Karpas-422 (cell line): ENCODE results near the gene SATB2. TPM values are rescaled to one million over a fixed set of nuclear protein-coding genes. Genes with fewer than 3 reads are reported as not detected.

Source experiments
- DNase-seq: peaks from one replicate; pipeline ENCODE4 v3.0.0-alpha.2; 2015
- H2AFZ ChIP-seq: fragments of 200-600 bp; sonication (generic); 2 replicates; pipeline ENCODE4 v1.6.1; 2014; ENCODE audit warnings: antibody characterized with exemption, low read length, mixed read lengths
- H3K27ac ChIP-seq: fragments of 200-600 bp; sonication (generic); 2 replicates; pipeline ENCODE4 v1.5.1; 2014; ENCODE audit warnings: mild to moderate bottlenecking, low read length, moderate library complexity
- H3K27me3 ChIP-seq: fragments of 200-600 bp; sonication (generic); 2 replicates; pipeline ENCODE4 v1.6.1; 2014; ENCODE audit warnings: low read length, mixed read lengths
- H3K36me3 ChIP-seq: fragments of 200-600 bp; sonication (generic); 2 replicates; pipeline ENCODE4 v1.6.1; 2014; ENCODE audit warnings: low read length, mixed read lengths; ENCODE audit not compliant: insufficient read depth
- H3K4me1 ChIP-seq: fragments of 200-600 bp; sonication (generic); 2 replicates; pipeline ENCODE4 v1.6.1; 2014; ENCODE audit warnings: mild to moderate bottlenecking, low read length, mixed read lengths
- H3K4me2 ChIP-seq: fragments of 200-600 bp; sonication (generic); 2 replicates; pipeline ENCODE4 v1.6.1; 2014; ENCODE audit warnings: low read length, low read depth, mild to moderate bottlenecking; ENCODE audit not compliant: poor library complexity, severe bottlenecking
- H3K4me3 ChIP-seq: fragments of 200-600 bp; sonication (generic); 2 replicates; pipeline ENCODE4 v1.5.1; 2014; ENCODE audit warnings: mild to moderate bottlenecking, antibody characterized with exemption, low read length, mixed read lengths
- H3K79me2 ChIP-seq: fragments of 200-600 bp; sonication (generic); 2 replicates; pipeline ENCODE4 v1.6.1; 2014; ENCODE audit warnings: mild to moderate bottlenecking, low read length, mixed read lengths
- H3K9ac ChIP-seq: fragments of 200-600 bp; sonication (generic); 2 replicates; pipeline ENCODE4 v1.6.0; 2014; ENCODE audit warnings: low read length
- H3K9me2 ChIP-seq: fragments of 200-600 bp; sonication (generic), shearing (Covaris generic); replicated peaks from 2 replicates; pipeline ENCODE4 v1.6.0; 2014; ENCODE audit warnings: mild to moderate bottlenecking, low read length, moderate library complexity; ENCODE audit not compliant: insufficient read depth
- H3K9me3 ChIP-seq: fragments of 300-700, 200-600 bp; sonication (generic); 2 replicates; pipeline ENCODE4 v1.6.1; 2014; ENCODE audit warnings: low read length, mixed read lengths
- H4K20me1 ChIP-seq: fragments of 200-600 bp; sonication (generic); 2 replicates; pipeline ENCODE4 v1.6.1; 2014; ENCODE audit warnings: mild to moderate bottlenecking, antibody characterized with exemption, low read length, low read depth; ENCODE audit not compliant: insufficient read depth
- total RNA-seq: library from RNA; depleted of rRNA; stranded (reverse); fragments of >200 nt; shearing (Covaris generic); gene quantifications from 2 replicates; pipeline ENCODE4 v1.2.3, GENCODE V29; 2014; ENCODE audit warnings: low replicate concordance

The SATB2 gene
- total RNA-seq, 1 experiment from 2014 or later, result 5.7 TPM

DNA sequence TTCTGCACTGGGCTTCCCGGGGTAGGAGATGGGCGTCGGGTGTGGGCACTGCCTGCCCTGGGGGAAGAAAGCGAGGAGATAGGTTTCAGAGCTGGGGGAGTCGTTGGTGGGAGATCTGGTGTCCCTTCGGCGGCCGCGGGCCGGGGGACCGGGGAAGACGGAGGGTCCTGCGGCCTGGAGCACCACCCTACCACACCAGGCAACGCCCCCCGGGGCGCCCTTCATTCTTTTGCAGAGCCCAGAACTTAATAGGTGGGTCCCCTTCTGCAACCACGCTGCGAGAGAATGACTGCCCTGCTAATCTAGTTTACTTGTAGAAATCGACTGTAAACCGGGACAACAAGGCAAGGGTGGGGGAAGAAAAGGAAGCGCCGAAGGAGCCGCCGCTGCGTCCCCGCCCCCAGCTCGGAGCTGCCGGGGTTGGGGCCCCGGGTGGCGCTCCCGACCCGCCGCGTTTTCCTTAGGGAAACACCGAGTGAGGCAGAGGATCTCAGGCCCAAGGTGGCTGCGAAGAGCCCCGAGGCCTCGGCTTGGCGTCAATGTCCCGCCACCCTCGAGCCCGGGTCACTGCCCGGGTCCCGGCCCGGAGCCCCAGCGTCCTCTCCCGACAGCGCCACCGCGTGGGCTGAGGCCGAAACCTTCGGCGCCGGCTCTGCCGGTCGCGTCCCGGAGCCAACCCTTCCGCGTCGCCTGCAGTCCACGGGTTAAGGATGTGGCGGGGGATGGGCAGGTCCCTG, 5.4 kb upstream of the SATB2 start:
- Histone ChIP-seq H3K9me2 (no peaks in the 10 kb centered on the region), H3K27ac (no peak overlapping the region), H3K36me3 (no peaks in the 10 kb centered on the region), H3K9me3 (no peaks in the 10 kb centered on the region), H3K4me2 (no peak overlapping the region), H3K9ac (no peak overlapping the region), H3K4me1 (peaks cover 19% of the 10 kb centered on the region), H3K4me3 (no peak overlapping the region), H4K20me1 (no peaks in the 10 kb centered on the region), H3K27me3 (no peaks in the 10 kb centered on the region), H3K79me2 (no peaks in the 10 kb centered on the region), H2AFZ (no peak overlapping the region)
- DNase-seq, result peak; percentile 54

- Histone ChIP-seq H3K27me3 (no peaks in the 10 kb centered on the region), H4K20me1 (no peaks in the 10 kb centered on the region), H3K4me1 (peaks cover 19% of the 10 kb centered on the region), H3K79me2 (no peaks in the 10 kb centered on the region), H3K9me3 (no peaks in the 10 kb centered on the region), H3K4me3 (no peak overlapping the region), H3K36me3 (no peaks in the 10 kb centered on the region), H3K9me2 (no peaks in the 10 kb centered on the region), H3K27ac (no peak overlapping the region), H2AFZ (no peak overlapping the region), H3K4me2 (no peak overlapping the region), H3K9ac (no peak overlapping the region)
- no peak for DNase-seq
Measured at GRCh38 chr2:199462347-199462955, 4.7 kb upstream of the SATB2 start.

- H4K20me1 ChIP-seq, result no peaks in the 10 kb centered on the region
- DNase-seq, result no peak
- H3K9me2 ChIP-seq, result no peaks in the 10 kb centered on the region
- H2AFZ ChIP-seq, result no peak overlapping the region
- no peaks in the 10 kb centered on the region for H3K27me3 ChIP-seq
- H3K27ac ChIP-seq, result no peak overlapping the region
- no peak overlapping the region for H3K4me3 ChIP-seq
- H3K9me3 ChIP-seq, result no peaks in the 10 kb centered on the region
- no peaks in the 10 kb centered on the region for H3K36me3 ChIP-seq
- no peak overlapping the region for H3K9ac ChIP-seq
- peaks cover 19% of the 10 kb centered on the region for H3K4me1 ChIP-seq
- no peak overlapping the region for H3K4me2 ChIP-seq
- no peaks in the 10 kb centered on the region for H3K79me2 ChIP-seq
Measured at GRCh38 chr2:199461711-199462346, 4.1 kb upstream of the SATB2 start.

DNA sequence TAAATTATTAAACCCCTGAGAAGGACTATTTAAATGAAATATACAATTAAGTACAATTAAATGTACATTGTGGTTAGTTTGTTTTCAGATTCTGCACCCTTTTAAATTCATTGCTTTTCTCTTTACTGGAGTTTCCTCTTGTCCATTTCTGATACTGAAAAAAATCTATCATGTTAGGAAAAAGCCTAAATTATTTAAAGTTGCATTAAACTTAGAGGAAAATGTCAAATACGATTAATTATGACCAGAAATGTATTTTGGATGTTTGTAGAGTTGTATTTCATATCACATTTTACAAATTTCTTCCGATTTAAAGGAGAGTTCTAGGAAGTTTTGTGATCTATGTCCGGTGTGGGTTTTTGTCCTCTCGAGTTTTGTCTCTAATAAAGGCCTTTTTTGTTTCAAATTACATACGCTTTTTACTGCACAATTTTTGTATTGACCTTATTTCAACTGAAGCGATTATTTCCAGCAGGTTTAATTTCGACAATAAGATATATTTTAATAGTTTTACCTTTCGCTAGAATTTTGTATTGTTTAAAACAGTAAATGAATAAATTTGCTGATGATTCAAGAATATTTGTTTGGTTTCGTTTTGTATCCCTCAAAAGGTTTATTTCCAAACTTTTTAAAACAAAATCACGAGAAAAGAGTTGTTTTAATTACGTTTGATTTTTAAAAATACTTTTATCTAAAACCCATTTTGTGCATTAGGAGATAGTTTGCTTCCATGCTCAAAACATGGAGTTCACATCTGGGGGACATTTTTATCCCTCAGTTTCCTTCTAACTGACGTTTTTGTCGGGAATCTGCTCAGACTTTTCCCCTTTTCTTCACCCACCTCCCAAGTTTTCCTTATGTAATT, 3.3 kb upstream of the SATB2 start:
- no peaks in the 10 kb centered on the region for H3K27me3 ChIP-seq
- no peaks in the 10 kb centered on the region for H4K20me1 ChIP-seq
- no peak for DNase-seq
- H3K79me2 ChIP-seq, result no peaks in the 10 kb centered on the region
- no peak overlapping the region for H2AFZ ChIP-seq
- H3K4me1 ChIP-seq, result peaks cover 25% of the 10 kb centered on the region
- no peaks in the 10 kb centered on the region for H3K9me3 ChIP-seq
- no peaks in the 10 kb centered on the region for H3K36me3 ChIP-seq
- no peaks in the 10 kb centered on the region for H3K9me2 ChIP-seq
- H3K4me3 ChIP-seq, result no peak overlapping the region
- H3K4me2 ChIP-seq, result peak overlapping the region; percentile 96
- H3K27ac ChIP-seq, result no peak overlapping the region
- H3K9ac ChIP-seq, result no peak overlapping the region

DNA sequence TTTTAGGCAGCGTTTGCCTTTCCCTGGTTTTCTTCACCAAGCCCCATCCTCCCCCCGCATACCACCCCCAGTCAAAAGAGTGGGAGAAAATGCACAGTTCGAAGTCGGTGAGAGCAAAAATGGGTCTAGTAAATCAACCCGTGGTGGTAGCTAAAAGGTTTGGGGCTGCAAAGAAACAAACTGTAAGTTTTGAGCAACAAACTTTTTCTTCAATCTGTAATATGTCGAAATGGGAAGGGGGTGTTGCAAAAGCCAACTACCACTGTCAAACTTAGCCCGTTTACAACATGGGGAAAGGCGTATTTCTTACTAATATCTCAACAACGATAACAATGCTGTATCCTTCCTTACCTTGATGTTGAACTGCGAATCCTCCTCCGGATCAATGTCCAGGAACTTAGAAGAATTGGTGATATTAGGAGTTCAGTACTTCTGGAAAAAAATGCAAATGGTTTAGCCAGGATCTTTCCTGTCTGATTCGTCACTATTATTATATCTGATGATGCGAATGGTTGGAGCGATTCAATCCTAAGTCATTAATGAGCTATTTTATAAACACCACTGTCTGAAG, 2.4 kb upstream of the SATB2 start:
- Histone ChIP-seq H3K4me2 (peak overlapping the region; percentile 96), H3K4me3 (peak overlapping the region; percentile 71), H3K9ac (peak overlapping the region; percentile 91), H3K79me2 (no peaks in the 10 kb centered on the region), H3K27me3 (no peaks in the 10 kb centered on the region), H3K27ac (no peak overlapping the region), H4K20me1 (no peaks in the 10 kb centered on the region), H3K4me1 (peaks cover 34% of the 10 kb centered on the region), H3K36me3 (no peaks in the 10 kb centered on the region), H3K9me3 (no peaks in the 10 kb centered on the region), H2AFZ (peak overlapping the region; percentile 100), H3K9me2 (no peaks in the 10 kb centered on the region)
- DNase-seq, result peak; percentile 51

GRCh38 chr2:199459286-199460100, 1.8 kb upstream of the SATB2 start:
- no peaks in the 10 kb centered on the region for H3K27me3 ChIP-seq
- peak; percentile 88 for DNase-seq
- no peaks in the 10 kb centered on the region for H3K36me3 ChIP-seq
- H4K20me1 ChIP-seq, result no peaks in the 10 kb centered on the region
- H3K4me2 ChIP-seq, result peak overlapping the region; percentile 96
- H3K4me3 ChIP-seq, result peak overlapping the region; percentile 71
- H3K4me1 ChIP-seq, result peaks cover 34% of the 10 kb centered on the region
- H2AFZ ChIP-seq, result peak overlapping the region; percentile 100
- H3K79me2 ChIP-seq, result no peaks in the 10 kb centered on the region
- no peaks in the 10 kb centered on the region for H3K9me2 ChIP-seq
- no peaks in the 10 kb centered on the region for H3K9me3 ChIP-seq
- H3K9ac ChIP-seq, result peak overlapping the region; percentile 91
- no peak overlapping the region for H3K27ac ChIP-seq

DNA sequence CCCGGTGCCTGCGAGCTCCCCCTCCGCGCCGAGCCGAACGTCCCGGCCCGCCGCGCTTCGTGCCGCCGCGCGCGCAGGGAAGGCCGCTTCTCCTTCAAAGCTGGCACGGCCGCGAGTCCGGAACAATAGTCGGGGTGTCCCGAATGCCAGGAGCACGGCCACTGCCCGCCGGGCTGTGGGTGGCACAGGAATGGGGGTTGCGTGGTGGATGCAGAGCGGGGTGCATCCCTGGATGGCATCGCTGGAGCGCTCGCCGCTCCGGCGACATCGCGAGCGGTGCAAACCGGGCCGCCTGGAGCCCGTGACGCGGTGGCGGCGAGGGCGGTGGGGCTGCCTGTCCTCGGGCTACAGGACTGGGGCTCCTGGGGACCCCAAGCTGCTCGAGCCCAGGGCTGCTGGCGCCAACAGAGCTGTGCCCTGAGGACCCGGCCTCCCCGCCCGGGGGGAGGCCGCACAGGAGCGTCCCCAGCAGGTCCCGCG, 1.1 kb upstream of the SATB2 start:
- peaks cover 34% of the 10 kb centered on the region for H3K4me1 ChIP-seq
- H3K27ac ChIP-seq, result no peak overlapping the region
- H3K36me3 ChIP-seq, result no peaks in the 10 kb centered on the region
- H3K9me2 ChIP-seq, result no peaks in the 10 kb centered on the region
- no peaks in the 10 kb centered on the region for H3K79me2 ChIP-seq
- no peak for DNase-seq
- no peaks in the 10 kb centered on the region for H3K9me3 ChIP-seq
- peak overlapping the region; percentile 71 for H3K4me3 ChIP-seq
- no peaks in the 10 kb centered on the region for H3K27me3 ChIP-seq
- H2AFZ ChIP-seq, result peak overlapping the region; percentile 100
- peak overlapping the region; percentile 91 for H3K9ac ChIP-seq
- H4K20me1 ChIP-seq, result no peaks in the 10 kb centered on the region
- peak overlapping the region; percentile 96 for H3K4me2 ChIP-seq
